Stomach (tissue), 19 donors: ENCODE data around the gene RBBP4. TPM values are rescaled to one million over a fixed set of nuclear protein-coding genes. Genes with fewer than 3 reads are reported as not detected.
A peak's percentile ranks its signal among the peaks of the same experiment; 100 is the strongest.

ENCODE experiments used
- DNase-seq, 2 donors: peaks; one replicate each; pipeline versions ENCODE4 v3.0.0 to v3.0.0-alpha.2; 2013 to 2019
- H3K27ac ChIP-seq, 5 donors: fragments of 200-600 bp in 4 of 5; sonication (generic) in 4 of 5; one replicate each; pipeline ENCODE4 v1.5.1; 2013 to 2019; ENCODE audit warnings: mild to moderate bottlenecking in 1 of 5, moderate library complexity in 1 of 5
- H3K27me3 ChIP-seq, 3 donors: fragments of 200-600 bp; sonication (generic); one replicate each; pipeline ENCODE4 v1.5.1; 2017 to 2019; ENCODE audit warnings: mixed run types in 1 of 3
- H3K36me3 ChIP-seq, 4 donors: fragments of 200-600 bp; sonication (generic); 1 replicate in 3 of 4; 2 replicates in 1 of 4; pipeline ENCODE4 v1.5.1; 2016 to 2019
- H3K4me1 ChIP-seq, 4 donors: fragments of 200-600 bp; sonication (generic); one replicate each; pipeline ENCODE4 v1.5.1; 2016 to 2019
- H3K4me3 ChIP-seq, 4 donors: fragments of 200-600 bp; sonication (generic) in 3 of 4; one replicate each; pipeline ENCODE4 v1.5.1; 2016 to 2019; ENCODE audit warnings: mild to moderate bottlenecking in 1 of 4
- H3K9me3 ChIP-seq, 4 donors: fragments of 200-600 bp; sonication (generic); one replicate each; pipeline ENCODE4 v1.5.1; 2016 to 2019
- EP300 ChIP-seq: sonication (generic); formaldehyde crosslinking; IDR thresholded peaks from one replicate; pipeline ENCODE4 v1.6.1; 2017; ENCODE audit warnings: antibody characterized with exemption
- POLR2A ChIP-seq, 4 donors: fragments of 450-650 bp; IDR thresholded peaks; one replicate each; pipeline ENCODE4 v1.6.1; 2016; ENCODE audit warnings: antibody characterized with exemption in 4 of 4, control low read depth in 2 of 4, mild to moderate bottlenecking in 1 of 4, moderate library complexity in 1 of 4
- POLR2AphosphoS5 ChIP-seq, 3 donors: sonication (generic); formaldehyde crosslinking; IDR thresholded peaks; one replicate each; pipeline ENCODE4 v1.6.1; 2016; ENCODE audit warnings: antibody characterized with exemption in 3 of 3
- WGBS, 5 donors: extraction: QIAGEN DNeasy Blood & Tissue Kit in 3 of 5; methylation state at CpG; one replicate each; pipeline versions ENCODE4 v1.1.5 to v1.1.7; 2013 to 2018; 5-methylcytosine and 5-hydroxymethylcytosine counted together
- intact Hi-C: fragments of 100-400 bp; cut with DNase I; formaldehyde crosslinking; loops from one replicate; pipeline ENCODE4 v1.15.1; 2023; ENCODE audit warnings: low total_unique reads
- long read RNA-seq, 10 donors: transcript quantifications; one replicate each; lab custom pipeline, GENCODE V29; 2026
- polyA plus RNA-seq, 3 donors: library from polyadenylated mRNA; stranded (reverse); fragments of 200-250 nt; gene quantifications; one replicate each; pipeline ENCODE4 v1.2.3, GENCODE V29; 2013
- total RNA-seq, 5 donors: library from RNA; depleted of rRNA; stranded (reverse); fragments of >200 nt; gene quantifications; one replicate each; pipeline versions ENCODE4 v1.1.0 to v1.2.3, GENCODE V29; 2014 to 2016
- TF ChIP-seq, protein P1 (sequence below), 7 experiments: fragments of 450-650 bp in 4 of 7; fragments of 200-600 bp in 3 of 7; sonication (generic) in 3 of 7; IDR thresholded peaks; one replicate each; pipeline ENCODE4 v1.5.1; 2016 to 2019; ENCODE audit warnings: antibody characterized with exemption in 7 of 7, control low read depth in 2 of 7, mild to moderate bottlenecking in 1 of 7
- donor health status: healthy with polysubstance abuse.
- donor health status: Bipolar disorder and iron deficiency.
- donor health status: healthy.

RBBP4 gene
- total RNA-seq, result 100 to 1,000 TPM in 3 of 5 donors, 10 to 100 TPM in 2; 43.2 to 226 (median 160) TPM
- polyA plus RNA-seq, result 10 to 100 TPM; 38.0 to 56.7 (median 41.4) TPM
- long read RNA-seq, donor 1, full-length matches to known transcripts, result 15 of 15 reads
- long read RNA-seq, donor 1, partial matches to known transcripts, result 0 of 15 reads
- long read RNA-seq, donor 1, other reads (novel, unspliced or antisense), result 0 of 15 reads
- long read RNA-seq, donor 2, full-length matches to known transcripts, result 18 of 18 reads
- long read RNA-seq, donor 2, partial matches to known transcripts, result 0 of 18 reads
- long read RNA-seq, donor 2, other reads (novel, unspliced or antisense), result 0 of 18 reads
- long read RNA-seq, donor 3, full-length matches to known transcripts, result 26 of 26 reads
- long read RNA-seq, donor 3, partial matches to known transcripts, result 0 of 26 reads
- long read RNA-seq, donor 3, other reads (novel, unspliced or antisense), result 0 of 26 reads
- long read RNA-seq, donor 4, full-length matches to known transcripts, result 6 of 6 reads
- long read RNA-seq, donor 4, partial matches to known transcripts, result 0 of 6 reads
- long read RNA-seq, donor 4, other reads (novel, unspliced or antisense), result 0 of 6 reads
- long read RNA-seq, donor 5, full-length matches to known transcripts, result 43 of 48 reads
- long read RNA-seq, donor 5, partial matches to known transcripts, result 5 of 48 reads
- long read RNA-seq, donor 5, other reads (novel, unspliced or antisense), result 0 of 48 reads
- long read RNA-seq, donor 6, result 0 reads
- long read RNA-seq, donor 7, full-length matches to known transcripts, result 36 of 36 reads
- long read RNA-seq, donor 7, partial matches to known transcripts, result 0 of 36 reads
- long read RNA-seq, donor 7, other reads (novel, unspliced or antisense), result 0 of 36 reads
- long read RNA-seq, donor 8, full-length matches to known transcripts, result 33 of 41 reads
- long read RNA-seq, donor 8, partial matches to known transcripts, result 0 of 41 reads
- long read RNA-seq, donor 8, other reads (novel, unspliced or antisense), result 8 of 41 reads
- long read RNA-seq, donor 9, full-length matches to known transcripts, result 31 of 31 reads
- long read RNA-seq, donor 9, partial matches to known transcripts, result 0 of 31 reads
- long read RNA-seq, donor 9, other reads (novel, unspliced or antisense), result 0 of 31 reads
- long read RNA-seq, donor 10, full-length matches to known transcripts, result 9 of 9 reads
- long read RNA-seq, donor 10, partial matches to known transcripts, result 0 of 9 reads
- long read RNA-seq, donor 10, other reads (novel, unspliced or antisense), result 0 of 9 reads

DNA sequence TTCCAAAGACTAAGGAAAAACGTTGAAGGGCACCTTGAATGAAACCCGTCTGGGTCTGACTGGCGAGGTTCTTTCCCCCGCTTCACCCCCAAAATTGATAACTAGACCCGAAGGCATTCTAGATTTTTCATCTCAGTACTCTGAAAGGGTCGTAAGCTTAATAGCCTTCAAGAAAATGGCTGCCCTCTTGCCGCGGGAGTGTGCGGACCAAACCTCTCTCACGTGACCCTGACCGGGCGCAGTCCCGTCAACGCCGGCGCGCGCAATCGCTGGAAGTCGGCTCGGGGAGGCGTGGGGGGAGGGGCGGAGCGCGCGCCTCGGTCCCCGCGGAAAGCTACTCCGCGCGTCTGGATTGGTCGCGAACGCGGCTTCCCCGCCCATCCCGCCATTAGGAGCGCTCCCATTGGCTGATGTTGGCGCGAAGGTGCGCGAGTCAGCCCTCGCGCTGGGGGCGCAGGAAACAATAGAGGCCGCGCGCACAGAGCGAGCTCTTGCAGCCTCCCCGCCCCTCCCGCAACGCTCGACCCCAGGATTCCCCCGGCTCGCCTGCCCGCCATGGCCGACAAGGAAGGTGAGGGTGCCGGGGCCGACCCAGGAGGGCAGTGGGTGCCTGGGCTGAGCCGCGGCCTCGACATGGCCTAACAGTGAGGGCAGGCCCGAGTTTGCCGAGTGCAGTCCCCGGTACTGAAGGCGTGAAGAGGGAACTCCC lies at the start of gene RBBP4:
Gene RBBP4, plus strand, starts transcription at position 457 of the 709 bp plus-strand sequence. Its CDS starts 99 bp downstream, at position 556.
- Histone ChIP-seq H3K4me1 (peaks cover 47 to 70% (median 64%) of the 10 kb centered on the region in 4 donors), H3K36me3 (peaks cover 0 to 42% (median 28%) of the 10 kb centered on the region in 4 donors), H3K4me3 (peak within 1 kb of the TSS; percentile 62 to 86 (median 70)), H3K27me3 (no peaks in the 10 kb centered on the region), H3K27ac (peak within 1 kb of the TSS; percentile 96 to 100 (median 99)), H3K9me3 (no peaks in the 10 kb centered on the region)
- WGBS, 5 donors, result 0 to 1% (median 0%) methylated on average over 22 to 67 of the region's 67 CpGs
- peak; percentile 99 for DNase-seq
- intact Hi-C loops, result no loop called here
- TF ChIP-seq POLR2A (IDR thresholded peaks at IDR 0.05) (peak in 1 of 4 donors; percentile 68), POLR2AphosphoS5 (IDR thresholded peaks at IDR 0.05) (peak; percentile 65 to 89 (median 89)), EP300 (no peak)
- TF ChIP-seq, protein P1, sequence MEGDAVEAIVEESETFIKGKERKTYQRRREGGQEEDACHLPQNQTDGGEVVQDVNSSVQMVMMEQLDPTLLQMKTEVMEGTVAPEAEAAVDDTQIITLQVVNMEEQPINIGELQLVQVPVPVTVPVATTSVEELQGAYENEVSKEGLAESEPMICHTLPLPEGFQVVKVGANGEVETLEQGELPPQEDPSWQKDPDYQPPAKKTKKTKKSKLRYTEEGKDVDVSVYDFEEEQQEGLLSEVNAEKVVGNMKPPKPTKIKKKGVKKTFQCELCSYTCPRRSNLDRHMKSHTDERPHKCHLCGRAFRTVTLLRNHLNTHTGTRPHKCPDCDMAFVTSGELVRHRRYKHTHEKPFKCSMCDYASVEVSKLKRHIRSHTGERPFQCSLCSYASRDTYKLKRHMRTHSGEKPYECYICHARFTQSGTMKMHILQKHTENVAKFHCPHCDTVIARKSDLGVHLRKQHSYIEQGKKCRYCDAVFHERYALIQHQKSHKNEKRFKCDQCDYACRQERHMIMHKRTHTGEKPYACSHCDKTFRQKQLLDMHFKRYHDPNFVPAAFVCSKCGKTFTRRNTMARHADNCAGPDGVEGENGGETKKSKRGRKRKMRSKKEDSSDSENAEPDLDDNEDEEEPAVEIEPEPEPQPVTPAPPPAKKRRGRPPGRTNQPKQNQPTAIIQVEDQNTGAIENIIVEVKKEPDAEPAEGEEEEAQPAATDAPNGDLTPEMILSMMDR (IDR thresholded peaks at IDR 0.05), result peak in 1 of 7 experiments; percentile 18

DNA sequence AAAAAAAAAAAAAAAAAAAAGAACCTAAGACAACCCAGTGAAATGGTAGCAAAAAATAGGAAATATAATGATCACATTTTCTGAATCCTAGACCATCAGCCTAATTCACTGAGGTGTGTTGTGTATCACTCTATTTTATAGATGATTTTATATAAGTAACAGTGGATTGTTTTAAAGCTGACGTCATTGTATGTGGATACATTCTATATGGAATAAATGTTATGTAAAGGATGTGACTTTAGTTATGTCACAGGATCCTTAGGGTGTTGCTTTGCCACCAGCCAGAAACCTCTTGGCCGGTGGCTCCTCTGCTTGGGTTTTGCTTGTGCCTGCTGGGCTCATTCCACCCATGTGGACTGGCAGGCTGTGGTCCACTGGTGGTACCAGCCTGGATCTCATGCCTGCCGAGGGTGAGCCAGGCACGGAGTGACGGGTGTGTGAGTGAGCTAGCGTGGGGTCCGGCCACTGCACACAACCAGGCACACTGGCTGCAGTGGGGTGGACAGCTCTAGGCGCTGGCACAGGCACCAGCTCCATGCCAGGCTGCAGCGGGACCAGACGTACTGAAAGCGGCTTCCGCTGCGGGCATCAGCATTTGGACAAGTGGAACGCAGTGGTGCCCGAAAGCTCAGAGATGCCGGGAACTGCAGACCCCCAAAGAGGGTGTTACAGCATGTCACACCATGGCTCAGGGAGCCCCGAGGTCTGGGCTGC lies 45.1 kb upstream of the RBBP4 start:
- no peak for TF ChIP-seq EP300
- no peak for TF ChIP-seq POLR2A (IDR thresholded peaks at IDR 0.05)
- TF ChIP-seq POLR2AphosphoS5 (IDR thresholded peaks at IDR 0.05), result no peak
- TF ChIP-seq, protein P1 (IDR thresholded peaks at IDR 0.05), result no peak
- H3K27ac ChIP-seq, result no peak overlapping the region
- H3K4me1 ChIP-seq, result no peaks in the 10 kb centered on the region
- no peaks in the 10 kb centered on the region for H3K9me3 ChIP-seq
- H3K36me3 ChIP-seq, result peaks cover 0 to 34% (median 28%) of the 10 kb centered on the region in 4 donors
- DNase-seq, result no peak
- intact Hi-C loops, result no loop called here
- H3K27me3 ChIP-seq, result no peaks in the 10 kb centered on the region
- 92 to 97% (median 94%) methylated on average over 17 of the region's 17 CpGs for WGBS, 5 donors
- no peak overlapping the region for H3K4me3 ChIP-seq

DNA sequence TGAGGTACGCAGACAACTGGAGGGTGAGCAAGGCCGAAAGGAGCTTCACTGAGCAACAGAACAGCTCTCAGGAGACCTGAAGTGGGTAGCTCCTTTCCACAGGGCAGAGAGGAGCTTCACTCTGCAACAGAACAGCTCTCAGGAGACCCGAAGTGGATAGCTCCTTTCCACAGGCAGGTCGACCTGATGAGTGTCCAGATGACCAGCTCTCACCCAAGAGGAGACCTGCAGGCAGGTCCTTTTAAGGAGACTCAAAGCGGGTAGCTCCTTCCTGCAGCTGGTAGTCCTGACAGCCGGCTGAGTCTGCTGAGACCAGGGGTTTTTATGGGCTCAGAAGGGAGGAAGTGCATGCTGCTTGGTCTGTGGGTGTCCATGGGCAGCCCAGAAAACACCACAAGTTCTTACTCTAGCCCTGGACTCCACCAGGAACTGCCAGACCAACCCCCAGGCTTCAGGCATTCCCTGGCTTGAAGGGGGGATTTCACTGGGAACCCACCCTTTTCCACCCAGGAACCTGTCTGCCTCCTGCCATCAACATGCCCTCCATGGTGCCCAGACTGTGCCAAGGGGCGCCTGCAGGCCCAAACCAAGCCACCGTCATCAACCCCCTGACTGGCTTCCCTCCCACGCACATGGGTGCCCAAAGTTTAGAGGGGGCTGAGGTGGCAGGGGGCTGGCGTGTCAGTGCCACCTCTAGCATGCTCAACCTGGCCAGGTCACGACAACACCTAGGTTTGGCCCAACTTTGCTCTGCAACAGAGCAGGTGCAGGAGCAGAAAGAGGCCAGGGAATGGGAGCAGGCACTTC lies 44.2 kb upstream of the RBBP4 start:
- 85 to 90% (median 88%) methylated on average over 8 to 11 of the region's 11 CpGs for WGBS, 5 donors
- intact Hi-C loops, result no loop called here

More for the DNA sequence above, 44.2 kb upstream of the RBBP4 start:
- Histone ChIP-seq H3K27ac (no peak overlapping the region), H3K9me3 (no peaks in the 10 kb centered on the region), H3K4me3 (no peak overlapping the region), H3K4me1 (peaks cover 0 to 4% (median 2%) of the 10 kb centered on the region in 4 donors), H3K36me3 (peaks cover 0 to 28% (median 21%) of the 10 kb centered on the region in 4 donors), H3K27me3 (no peaks in the 10 kb centered on the region)
- TF ChIP-seq EP300 (no peak), POLR2A (IDR thresholded peaks at IDR 0.05) (no peak), POLR2AphosphoS5 (IDR thresholded peaks at IDR 0.05) (no peak)
- TF ChIP-seq, protein P1 (IDR thresholded peaks at IDR 0.05), result no peak
- no peak for DNase-seq
